ENCODE measurements around the gene JMJD8. TPM values are rescaled to one million over a fixed set of nuclear protein-coding genes. Genes with fewer than 3 reads are reported as not detected.

The JMJD8 gene
- total and polyA plus RNA-seq, 8 donors = 24.2 to 229 (median 83.3) TPM

- Histone ChIP-seq H3K9me3 (no peaks in the 10 kb centered on the region), H3K27me3 (peaks cover 0 to 22% (median 16%) of the 10 kb centered on the region in 3 donors), H3K4me1 (peaks cover 18 to 19% (median 18%) of the 10 kb centered on the region in 4 donors), H3K36me3 (peaks cover 39 to 79% (median 71%) of the 10 kb centered on the region in 4 donors), H3K4me3 (no peak overlapping the region), H3K27ac (no peak overlapping the region)
- TF ChIP-seq POLR2A (IDR thresholded peaks at IDR 0.05) = no peak
- no peak for TF ChIP-seq EP300 (IDR thresholded peaks at IDR 0.05)
- TF ChIP-seq CTCF (IDR thresholded peaks at IDR 0.05) = no peak
- TF ChIP-seq POLR2AphosphoS5 (IDR thresholded peaks at IDR 0.05) = no peak
- intact Hi-C loops (cut with DNase I; ENCODE audit: low total_unique reads) = no loop called here
- DNase-seq = no peak
- 91 to 98% (median 96%) methylated on average over 12 of the region's 12 CpGs for WGBS, 5 donors
Observed at GRCh38 chr16:732332-732731, 48.2 kb upstream of the JMJD8 start.

GRCh38 chr16:730666-731509 is 46.8 kb upstream of the JMJD8 start:
- Histone ChIP-seq H3K4me1 (peaks cover 31 to 32% (median 31%) of the 10 kb centered on the region in 4 donors), H3K27ac (no peak overlapping the region), H3K4me3 (no peak overlapping the region), H3K27me3 (peaks cover 0 to 36% (median 24%) of the 10 kb centered on the region in 3 donors), H3K9me3 (no peaks in the 10 kb centered on the region), H3K36me3 (peaks cover 25 to 64% (median 56%) of the 10 kb centered on the region in 4 donors)
- DNase-seq = no peak
- 75 to 91% (median 86%) methylated on average over 20 to 22 of the region's 22 CpGs for WGBS, 5 donors
- TF ChIP-seq POLR2A (IDR thresholded peaks at IDR 0.05) = no peak
- no peak for TF ChIP-seq EP300 (IDR thresholded peaks at IDR 0.05)
- no peak for TF ChIP-seq POLR2AphosphoS5 (IDR thresholded peaks at IDR 0.05)
- intact Hi-C loops (cut with DNase I; ENCODE audit: low total_unique reads) = no loop called here

- intact Hi-C loops (cut with DNase I; ENCODE audit: low total_unique reads) = no loop called here
- Histone ChIP-seq H3K27me3 (peaks cover 0 to 45% (median 24%) of the 10 kb centered on the region in 3 donors), H3K27ac (no peak overlapping the region), H3K9me3 (no peaks in the 10 kb centered on the region), H3K4me1 (peaks cover 31 to 38% (median 32%) of the 10 kb centered on the region in 4 donors), H3K36me3 (peaks cover 17 to 55% (median 47%) of the 10 kb centered on the region in 4 donors), H3K4me3 (no peak overlapping the region)
- 85 to 91% (median 88%) methylated on average over 28 to 37 of the region's 37 CpGs for WGBS, 5 donors
- TF ChIP-seq POLR2AphosphoS5 (IDR thresholded peaks at IDR 0.05) (no peak), CTCF (IDR thresholded peaks at IDR 0.05) (no peak), EP300 (IDR thresholded peaks at IDR 0.05) (no peak)
- no peak for DNase-seq
Observed at GRCh38 chr16:729768-730665, 45.9 kb upstream of the JMJD8 start.

- TF ChIP-seq POLR2AphosphoS5 (IDR thresholded peaks at IDR 0.05) = no peak
- TF ChIP-seq POLR2A (IDR thresholded peaks at IDR 0.05) = no peak
- no peak for TF ChIP-seq EP300 (IDR thresholded peaks at IDR 0.05)
- TF ChIP-seq CTCF (IDR thresholded peaks at IDR 0.05) = no peak
- H3K27me3 ChIP-seq = peaks cover 0 to 52% (median 24%) of the 10 kb centered on the region in 3 donors
- peak overlapping the region in 2 of 5 donors; percentile 16 to 62 for H3K27ac ChIP-seq
- intact Hi-C loops (cut with DNase I; ENCODE audit: low total_unique reads) = no loop called here
- WGBS, 5 donors = 43 to 65% (median 59%) methylated on average over 17 to 55 of the region's 55 CpGs
- H3K4me3 ChIP-seq = peak overlapping the region in 3 of 4 donors; percentile 51 to 69 (median 57)
- H3K9me3 ChIP-seq = no peaks in the 10 kb centered on the region
- DNase-seq = no peak
- H3K4me1 ChIP-seq = peaks cover 31 to 38% (median 32%) of the 10 kb centered on the region in 4 donors
- H3K36me3 ChIP-seq = peaks cover 15 to 46% (median 38%) of the 10 kb centered on the region in 4 donors
Observed at GRCh38 chr16:728890-729744, 45.0 kb upstream of the JMJD8 start.

All from stomach (tissue), 9 donors.